ENCODE results near the gene SUFU.

GRCh38 chr10:102542800-102543418, 39.1 kb downstream of the SUFU start:
- TF ChIP-seq CTCF (IDR thresholded peaks at IDR 0.05) = no peak
- TF ChIP-seq POLR2A (IDR thresholded peaks at IDR 0.05) = no peak

Measured in Peyer's patch (tissue), 4 donors.